Measurements from ENCODE around the gene NEDD4. TPM values are rescaled to one million over a fixed set of nuclear protein-coding genes. Genes with fewer than 3 reads are reported as not detected.

Gene NEDD4
- total and polyA plus RNA-seq, 4 donors = 3.5 to 22.0 (median 7.7) TPM

GRCh38 chr15:55937040-55937439, 56.4 kb downstream of the NEDD4 start:
- H3K4me3 ChIP-seq = no peak overlapping the region
- DNase-seq (peak in 2 of 3 donors; percentile 16 to 47), ATAC-seq (ENCODE audit: insufficient read depth, low FRiP score) (no peak)
- TF ChIP-seq CTCF (IDR thresholded peaks at IDR 0.05; ENCODE audit: control extremely low read depth, extremely low read depth) = no peak
- no peak overlapping the region for H3K9ac ChIP-seq (ENCODE audit: insufficient read depth in 1 of 2, low read length in 2 of 2)
- 26 to 56% methylated on average over 6 of the region's 6 CpGs for WGBS, 2 donors
- no peaks in the 10 kb centered on the region for H3K27me3 ChIP-seq (ENCODE audit: control insufficient read depth in 3 of 3, insufficient read depth in 3 of 3, low read length in 2 of 3)
- H3K27ac ChIP-seq (ENCODE audit: low read depth in 1 of 2, low read length in 1 of 2) = no peak overlapping the region
- no peaks in the 10 kb centered on the region for H3K36me3 ChIP-seq (ENCODE audit: control insufficient read depth in 4 of 4, insufficient read depth in 4 of 4, low read length in 4 of 4)
- H3K9me3 ChIP-seq (ENCODE audit: control insufficient read depth in 4 of 4, insufficient read depth in 3 of 4, low read length in 3 of 4) = peaks cover 0 to 5% (median 2%) of the 10 kb centered on the region in 4 donors
- peaks cover 0 to 3% (median 0%) of the 10 kb centered on the region in 5 donors for H3K4me1 ChIP-seq (ENCODE audit: control insufficient read depth in 5 of 5, insufficient read depth in 5 of 5, low read length in 5 of 5)

- WGBS, 2 donors = 75 to 78% methylated on average over 4 of the region's 4 CpGs
Observed at GRCh38 chr15:55928955-55929354, 64.5 kb downstream of the NEDD4 start.

GRCh38 chr15:55921744-55922143, 71.7 kb downstream of the NEDD4 start:
- 96 to 97% methylated on average over 4 of the region's 4 CpGs for WGBS, 2 donors
- Histone ChIP-seq H3K27ac (ENCODE audit: low read depth in 1 of 2, low read length in 1 of 2) (no peak overlapping the region), H3K4me3 (no peak overlapping the region), H3K4me1 (ENCODE audit: control insufficient read depth in 5 of 5, insufficient read depth in 5 of 5, low read length in 5 of 5) (no peaks in the 10 kb centered on the region), H3K36me3 (ENCODE audit: control insufficient read depth in 4 of 4, insufficient read depth in 4 of 4, low read length in 4 of 4) (no peaks in the 10 kb centered on the region), H3K9ac (ENCODE audit: insufficient read depth in 1 of 2, low read length in 2 of 2) (no peak overlapping the region), H3K27me3 (ENCODE audit: control insufficient read depth in 3 of 3, insufficient read depth in 3 of 3, low read length in 2 of 3) (no peaks in the 10 kb centered on the region), H3K9me3 (ENCODE audit: control insufficient read depth in 4 of 4, insufficient read depth in 3 of 4, low read length in 3 of 4) (no peaks in the 10 kb centered on the region)
- no peak for ATAC-seq (ENCODE audit: insufficient read depth, low FRiP score)
- TF ChIP-seq CTCF (IDR thresholded peaks at IDR 0.05; ENCODE audit: control extremely low read depth, extremely low read depth) = no peak
- DNase-seq = no peak

More at GRCh38 chr15:55928955-55929354, 64.5 kb downstream of the NEDD4 start:
- no peak for DNase-seq
- no peaks in the 10 kb centered on the region for H3K27me3 ChIP-seq (ENCODE audit: control insufficient read depth in 3 of 3, insufficient read depth in 3 of 3, low read length in 2 of 3)
- H3K4me3 ChIP-seq = no peak overlapping the region
- ATAC-seq (ENCODE audit: insufficient read depth, low FRiP score) = no peak
- no peaks in the 10 kb centered on the region for H3K4me1 ChIP-seq (ENCODE audit: control insufficient read depth in 5 of 5, insufficient read depth in 5 of 5, low read length in 5 of 5)
- H3K27ac ChIP-seq (ENCODE audit: low read depth in 1 of 2, low read length in 1 of 2) = no peak overlapping the region
- no peaks in the 10 kb centered on the region for H3K9me3 ChIP-seq (ENCODE audit: control insufficient read depth in 4 of 4, insufficient read depth in 3 of 4, low read length in 3 of 4)
- no peak overlapping the region for H3K9ac ChIP-seq (ENCODE audit: insufficient read depth in 1 of 2, low read length in 2 of 2)
- no peaks in the 10 kb centered on the region for H3K36me3 ChIP-seq (ENCODE audit: control insufficient read depth in 4 of 4, insufficient read depth in 4 of 4, low read length in 4 of 4)
- TF ChIP-seq CTCF (IDR thresholded peaks at IDR 0.05; ENCODE audit: control extremely low read depth, extremely low read depth) = no peak

- no peak overlapping the region for H3K9ac ChIP-seq (ENCODE audit: insufficient read depth in 1 of 2, low read length in 2 of 2)
- no peak overlapping the region for H3K4me3 ChIP-seq
- DNase-seq (peak in 2 of 3 donors; percentile 73 to 75), ATAC-seq (ENCODE audit: insufficient read depth, low FRiP score) (peak; percentile 47)
- H3K9me3 ChIP-seq (ENCODE audit: control insufficient read depth in 4 of 4, insufficient read depth in 3 of 4, low read length in 3 of 4) = no peaks in the 10 kb centered on the region
- TF ChIP-seq CTCF (IDR thresholded peaks at IDR 0.05; ENCODE audit: control extremely low read depth, extremely low read depth) = peak; percentile 9
- H3K27me3 ChIP-seq (ENCODE audit: control insufficient read depth in 3 of 3, insufficient read depth in 3 of 3, low read length in 2 of 3) = no peaks in the 10 kb centered on the region
- no peaks in the 10 kb centered on the region for H3K36me3 ChIP-seq (ENCODE audit: control insufficient read depth in 4 of 4, insufficient read depth in 4 of 4, low read length in 4 of 4)
- H3K4me1 ChIP-seq (ENCODE audit: control insufficient read depth in 5 of 5, insufficient read depth in 5 of 5, low read length in 5 of 5) = no peaks in the 10 kb centered on the region
- 0 to 3% methylated on average over 1 of the region's 1 CpG for WGBS, 2 donors
- no peak overlapping the region for H3K27ac ChIP-seq (ENCODE audit: low read depth in 1 of 2, low read length in 1 of 2)
Observed at GRCh38 chr15:55917881-55918296, 75.5 kb downstream of the NEDD4 start.
